Measurements from ENCODE around the gene GNAL.

GRCh38 chr18:11750581-11751310 is 61.7 kb downstream of the GNAL start:
- no peak for TF ChIP-seq POLR2A (IDR thresholded peaks at IDR 0.05)
- no peak for TF ChIP-seq CTCF (IDR thresholded peaks at IDR 0.05 in 8 of 11, conservative IDR thresholded peaks at IDR 0.05 in 3 of 11)

All from spleen (tissue), 7 donors.